ENCODE measurements around the gene MIEN1. TPM values are rescaled to one million over a fixed set of nuclear protein-coding genes. Genes with fewer than 3 reads are reported as not detected.
"Not testable (repeated sequence)": the region's sequence is repeated elsewhere in the genome, so short reads cannot be mapped to it uniquely, and the experiment has no call there.

The MIEN1 gene
- polyA plus RNA-seq, 1 experiment, result 78.9 TPM

DNA sequence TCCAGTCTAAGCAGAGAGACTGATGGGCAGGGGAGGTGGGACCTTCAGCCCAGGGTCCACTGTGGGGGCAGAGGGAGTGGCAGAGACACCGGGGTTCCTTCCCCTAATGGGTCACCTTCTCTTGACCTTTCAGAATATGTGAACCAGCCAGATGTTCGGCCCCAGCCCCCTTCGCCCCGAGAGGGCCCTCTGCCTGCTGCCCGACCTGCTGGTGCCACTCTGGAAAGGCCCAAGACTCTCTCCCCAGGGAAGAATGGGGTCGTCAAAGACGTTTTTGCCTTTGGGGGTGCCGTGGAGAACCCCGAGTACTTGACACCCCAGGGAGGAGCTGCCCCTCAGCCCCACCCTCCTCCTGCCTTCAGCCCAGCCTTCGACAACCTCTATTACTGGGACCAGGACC lies 2.8 kb downstream of the MIEN1 start:
- peaks cover 1% of the 10 kb centered on the region; the same call in 1 of the 2 replicates for H3K27me3 ChIP-seq (ENCODE audit: control insufficient read depth, insufficient read depth, low read length)
- ChIA-PET POLR2A (no interaction called here), CTCF (no interaction called here)
- TF ChIP-seq, protein P1, sequence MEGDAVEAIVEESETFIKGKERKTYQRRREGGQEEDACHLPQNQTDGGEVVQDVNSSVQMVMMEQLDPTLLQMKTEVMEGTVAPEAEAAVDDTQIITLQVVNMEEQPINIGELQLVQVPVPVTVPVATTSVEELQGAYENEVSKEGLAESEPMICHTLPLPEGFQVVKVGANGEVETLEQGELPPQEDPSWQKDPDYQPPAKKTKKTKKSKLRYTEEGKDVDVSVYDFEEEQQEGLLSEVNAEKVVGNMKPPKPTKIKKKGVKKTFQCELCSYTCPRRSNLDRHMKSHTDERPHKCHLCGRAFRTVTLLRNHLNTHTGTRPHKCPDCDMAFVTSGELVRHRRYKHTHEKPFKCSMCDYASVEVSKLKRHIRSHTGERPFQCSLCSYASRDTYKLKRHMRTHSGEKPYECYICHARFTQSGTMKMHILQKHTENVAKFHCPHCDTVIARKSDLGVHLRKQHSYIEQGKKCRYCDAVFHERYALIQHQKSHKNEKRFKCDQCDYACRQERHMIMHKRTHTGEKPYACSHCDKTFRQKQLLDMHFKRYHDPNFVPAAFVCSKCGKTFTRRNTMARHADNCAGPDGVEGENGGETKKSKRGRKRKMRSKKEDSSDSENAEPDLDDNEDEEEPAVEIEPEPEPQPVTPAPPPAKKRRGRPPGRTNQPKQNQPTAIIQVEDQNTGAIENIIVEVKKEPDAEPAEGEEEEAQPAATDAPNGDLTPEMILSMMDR (IDR thresholded peaks at IDR 0.05; ENCODE audit: insufficient read depth, low read depth, low read length), result no peak
- H3K4me3 ChIP-seq (ENCODE audit: low read depth, low read length), result no peak overlapping the region
- no peak for DNase-seq (ENCODE audit: low read depth)
- H3K36me3 ChIP-seq (ENCODE audit: control insufficient read depth, insufficient read depth, low read length), result peaks cover 32% of the 10 kb centered on the region

DNA sequence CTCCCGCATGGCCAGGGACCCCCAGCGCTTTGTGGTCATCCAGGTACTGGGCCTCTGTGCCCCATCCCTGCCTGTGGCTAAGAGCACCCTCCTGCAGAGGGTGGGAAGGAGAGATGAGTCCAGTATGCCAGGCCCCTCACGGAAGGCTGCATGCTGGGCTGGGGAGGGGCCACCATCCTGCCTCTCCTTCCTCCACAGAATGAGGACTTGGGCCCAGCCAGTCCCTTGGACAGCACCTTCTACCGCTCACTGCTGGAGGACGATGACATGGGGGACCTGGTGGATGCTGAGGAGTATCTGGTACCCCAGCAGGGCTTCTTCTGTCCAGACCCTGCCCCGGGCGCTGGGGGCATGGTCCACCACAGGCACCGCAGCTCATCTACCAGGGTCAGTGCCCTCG lies 3.7 kb downstream of the MIEN1 start:
- TF ChIP-seq, protein P1 (IDR thresholded peaks at IDR 0.05; ENCODE audit: insufficient read depth, low read depth, low read length), result no peak
- no peaks in the 10 kb centered on the region for H3K27me3 ChIP-seq (ENCODE audit: control insufficient read depth, insufficient read depth, low read length)
- no peak overlapping the region for H3K4me3 ChIP-seq (ENCODE audit: low read depth, low read length)
- CTCF ChIA-PET, result interaction anchor here (1.5 kb wide), 1 partner anchor 11 kb away, joined by 3 read pairs; the partner anchor contains the start of gene GRB7
- peaks cover 32% of the 10 kb centered on the region for H3K36me3 ChIP-seq (ENCODE audit: control insufficient read depth, insufficient read depth, low read length)
- POLR2A ChIA-PET, result no interaction called here
- DNase-seq (ENCODE audit: low read depth), result no peak

DNA sequence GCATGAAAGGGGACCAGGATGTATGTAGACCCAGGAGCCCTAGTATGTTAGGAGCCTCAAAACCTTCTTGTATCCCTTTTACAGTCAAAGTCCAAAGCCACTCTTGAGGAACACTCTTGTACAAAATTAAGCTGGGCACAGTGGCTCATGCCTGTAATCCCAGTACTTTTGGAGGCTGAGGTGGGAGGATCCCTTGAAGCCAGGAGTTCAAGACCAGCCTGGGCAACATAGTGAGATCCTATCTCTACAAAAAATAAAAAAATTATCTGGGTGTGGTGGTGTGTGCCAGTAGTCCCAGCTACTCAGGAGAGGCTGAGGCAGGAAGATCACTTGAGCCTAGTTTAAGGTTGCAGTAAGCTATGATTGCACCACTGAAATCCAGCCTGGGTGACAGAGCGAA lies 4.4 kb downstream of the MIEN1 start:
- H3K27me3 ChIP-seq (ENCODE audit: control insufficient read depth, insufficient read depth, low read length); DNase-seq (ENCODE audit: low read depth); H3K4me3 ChIP-seq (ENCODE audit: low read depth, low read length); POLR2A ChIA-PET: not testable (repeated sequence)
- peaks cover 32% of the 10 kb centered on the region for H3K36me3 ChIP-seq (ENCODE audit: control insufficient read depth, insufficient read depth, low read length)
- CTCF ChIA-PET, result interaction anchor here (1.5 kb wide), 1 partner anchor 11 kb away, joined by 3 read pairs; the partner anchor contains the start of gene GRB7

DNA sequence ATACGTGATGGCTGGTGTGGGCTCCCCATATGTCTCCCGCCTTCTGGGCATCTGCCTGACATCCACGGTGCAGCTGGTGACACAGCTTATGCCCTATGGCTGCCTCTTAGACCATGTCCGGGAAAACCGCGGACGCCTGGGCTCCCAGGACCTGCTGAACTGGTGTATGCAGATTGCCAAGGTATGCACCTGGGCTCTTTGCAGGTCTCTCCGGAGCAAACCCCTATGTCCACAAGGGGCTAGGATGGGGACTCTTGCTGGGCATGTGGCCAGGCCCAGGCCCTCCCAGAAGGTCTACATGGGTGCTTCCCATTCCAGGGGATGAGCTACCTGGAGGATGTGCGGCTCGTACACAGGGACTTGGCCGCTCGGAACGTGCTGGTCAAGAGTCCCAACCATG lies 5.6 kb downstream of the MIEN1 start:
- ChIA-PET POLR2A (interaction anchor here (0.6 kb wide), 1 partner anchor 21 kb away, joined by 4 read pairs; no protein-coding TSS in a partner anchor), CTCF (interaction anchor here (1.4 kb wide), 1 partner anchor 103 kb away, joined by 3 read pairs; no protein-coding TSS in a partner anchor)
- peaks cover 32% of the 10 kb centered on the region for H3K36me3 ChIP-seq (ENCODE audit: control insufficient read depth, insufficient read depth, low read length)
- TF ChIP-seq, protein P1 (IDR thresholded peaks at IDR 0.05; ENCODE audit: insufficient read depth, low read depth, low read length), result no peak
- no peak overlapping the region for H3K4me3 ChIP-seq (ENCODE audit: low read depth, low read length)
- no peaks in the 10 kb centered on the region for H3K27me3 ChIP-seq (ENCODE audit: control insufficient read depth, insufficient read depth, low read length)
- DNase-seq (ENCODE audit: low read depth), result no peak

DNA sequence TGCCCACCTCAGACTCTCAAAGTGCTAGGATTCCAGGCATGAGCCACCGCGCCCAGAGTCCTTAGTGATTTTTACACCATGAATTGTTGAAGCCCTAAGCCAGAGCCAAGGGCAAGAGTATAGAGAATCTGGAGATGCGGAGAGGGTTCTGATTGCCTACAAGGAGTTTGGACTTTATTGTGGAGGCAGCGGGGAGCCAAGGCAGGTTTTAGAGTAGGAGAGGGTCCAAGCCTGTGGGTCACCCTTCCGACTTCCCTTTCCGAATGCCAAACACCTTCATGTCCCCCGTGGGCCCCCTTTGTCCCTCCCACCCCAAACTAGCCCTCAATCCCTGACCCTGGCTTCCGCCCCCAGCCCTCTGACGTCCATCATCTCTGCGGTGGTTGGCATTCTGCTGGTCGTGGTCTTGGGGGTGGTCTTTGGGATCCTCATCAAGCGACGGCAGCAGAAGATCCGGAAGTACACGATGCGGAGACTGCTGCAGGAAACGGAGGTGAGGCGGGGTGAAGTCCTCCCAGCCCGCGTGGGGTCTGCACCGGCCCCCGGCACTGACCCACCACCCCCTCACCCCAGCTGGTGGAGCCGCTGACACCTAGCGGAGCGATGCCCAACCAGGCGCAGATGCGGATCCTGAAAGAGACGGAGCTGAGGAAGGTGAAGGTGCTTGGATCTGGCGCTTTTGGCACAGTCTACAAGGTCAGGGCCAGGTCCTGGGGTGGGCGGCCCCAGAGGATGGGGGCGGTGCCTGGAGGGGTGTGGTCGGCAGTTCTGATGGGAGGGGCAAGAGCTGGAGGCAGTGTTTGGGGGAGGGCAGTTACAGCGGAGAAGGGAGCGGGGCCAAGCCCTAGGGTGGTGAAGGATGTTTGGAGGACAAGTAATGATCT lies 7.1 kb downstream of the MIEN1 start:
- DNase-seq (ENCODE audit: low read depth), result no peak
- Histone ChIP-seq H3K27me3 (ENCODE audit: control insufficient read depth, insufficient read depth, low read length) (no peaks in the 10 kb centered on the region), H3K4me3 (ENCODE audit: low read depth, low read length) (no peak overlapping the region), H3K36me3 (ENCODE audit: control insufficient read depth, insufficient read depth, low read length) (peaks cover 26% of the 10 kb centered on the region)
- ChIA-PET POLR2A (interaction anchor here (0.6 kb wide), 1 partner anchor 1189 kb away, joined by 3 read pairs; no protein-coding TSS in a partner anchor), CTCF (interaction anchor here (0.6 to 2.6 kb wide), 2 partner anchors 8 to 173 kb away, joined by 3 to 15 read pairs; partner anchors contain the start of gene MIEN1)
- TF ChIP-seq, protein P1 (IDR thresholded peaks at IDR 0.05; ENCODE audit: insufficient read depth, low read depth, low read length), result no peak
